AG20443 (cell line): ENCODE results near the gene APBA2.

Experiments used
- DNase-seq: peaks from one replicate; pipeline ENCODE4 v3.0.0; 2012; ENCODE audit warnings: low spot score, mixed read lengths

APBA2 gene

GRCh38 chr15:28957606-28958498 is 72.1 kb downstream of the APBA2 start:
- DNase-seq = no peak

GRCh38 chr15:28959326-28959725 is 73.6 kb downstream of the APBA2 start:
- DNase-seq = no peak

GRCh38 chr15:28960979-28961378 is 75.2 kb downstream of the APBA2 start:
- no peak for DNase-seq

- no peak for DNase-seq
Measured at GRCh38 chr15:28961391-28961790, 75.6 kb downstream of the APBA2 start.

- DNase-seq = no peak
Measured at GRCh38 chr15:28962851-28963710, 77.3 kb downstream of the APBA2 start.

- no peak for DNase-seq
Measured at GRCh38 chr15:28963711-28964081, 77.9 kb downstream of the APBA2 start.

GRCh38 chr15:28964098-28964497 is 78.3 kb downstream of the APBA2 start:
- no peak for DNase-seq

- no peak for DNase-seq
Measured at GRCh38 chr15:28967066-28967465, 81.3 kb downstream of the APBA2 start.

GRCh38 chr15:28967990-28968389 is 82.2 kb downstream of the APBA2 start:
- no peak for DNase-seq

- DNase-seq = no peak
Measured at GRCh38 chr15:28969511-28970085, 83.8 kb downstream of the APBA2 start.

- no peak for DNase-seq
Measured at GRCh38 chr15:28974142-28974541, 88.4 kb downstream of the APBA2 start.

- no peak for DNase-seq
Measured at GRCh38 chr15:28975766-28976179, 90.0 kb downstream of the APBA2 start.

- peak; percentile 68 for DNase-seq
Measured at GRCh38 chr15:28977377-28978010, 91.7 kb downstream of the APBA2 start.

GRCh38 chr15:28978011-28978378 is 92.2 kb downstream of the APBA2 start:
- DNase-seq = no peak

GRCh38 chr15:28978661-28979060 is 92.9 kb downstream of the APBA2 start:
- DNase-seq = no peak

GRCh38 chr15:28979208-28979841 is 93.6 kb downstream of the APBA2 start:
- DNase-seq = no peak

- DNase-seq = no peak
Measured at GRCh38 chr15:28980709-28981350, 95.1 kb downstream of the APBA2 start.

- no peak for DNase-seq
Measured at GRCh38 chr15:28981351-28981720, 95.6 kb downstream of the APBA2 start.

- no peak for DNase-seq
Measured at GRCh38 chr15:28981921-28982320, 96.1 kb downstream of the APBA2 start.

- DNase-seq = no peak
Measured at GRCh38 chr15:28982886-28983285, 97.1 kb downstream of the APBA2 start.
